Psoas muscle (tissue), 8 donors: ENCODE results near the gene GSTA3. TPM values are rescaled to one million over a fixed set of nuclear protein-coding genes. Genes with fewer than 3 reads are reported as not detected.
"Not testable (repeated sequence)": the region's sequence is repeated elsewhere in the genome, so short reads cannot be mapped to it uniquely, and the experiment has no call there.

Experiments used
- ATAC-seq, 4 donors: fragments of 200-7000 bp; cut with Tn5 transposase; one replicate each; pipeline ENCODE4 v1.9.1; 2020; ENCODE audit warnings: moderate library complexity in 3 of 4, mild to moderate bottlenecking in 2 of 4
- DNase-seq, 2 donors: peaks; one replicate each; pipeline ENCODE4 v3.0.0-alpha.2; 2020
- H3K27ac ChIP-seq: fragments of 200-600 bp; one replicate; pipeline ENCODE4 v1.8.0; 2022
- H3K27me3 ChIP-seq, 3 donors: fragments of 200-600 bp in 1 of 3; one replicate each; pipeline versions ENCODE4 v1.6.1 to v1.8.0; 2013 to 2022; ENCODE audit warnings: low read length in 2 of 3, mild to moderate bottlenecking in 2 of 3, moderate library complexity in 1 of 3; ENCODE audit not compliant: insufficient read depth in 3 of 3
- H3K36me3 ChIP-seq, 2 donors: fragments of 200-600 bp in 1 of 2; one replicate each; pipeline versions ENCODE4 v1.6.1 to v1.8.0; 2013 to 2022; ENCODE audit warnings: low read depth in 1 of 2, mild to moderate bottlenecking in 1 of 2, moderate library complexity in 1 of 2; ENCODE audit not compliant: insufficient read depth in 1 of 2
- H3K4me1 ChIP-seq: fragments of 200-600 bp; one replicate; pipeline ENCODE4 v1.8.0; 2022
- H3K4me3 ChIP-seq: fragments of 200-600 bp; one replicate; pipeline ENCODE4 v1.8.0; 2022; ENCODE audit warnings: mild to moderate bottlenecking
- H3K9me3 ChIP-seq: fragments of 200-600 bp; one replicate; pipeline ENCODE4 v1.8.0; 2022
- CTCF ChIP-seq: fragments of 200-600 bp; IDR thresholded peaks from one replicate; pipeline ENCODE4 v1.8.0; 2022; ENCODE audit warnings: antibody characterized with exemption
- WGBS, 3 donors: extraction: QIAGEN DNeasy Blood & Tissue Kit; methylation state at CpG; one replicate each; pipeline versions ENCODE4 v1.1.6 to v1.1.7; 2013; 5-methylcytosine and 5-hydroxymethylcytosine counted together
- intact Hi-C, 2 donors: fragments of 100-400 bp; cut with DNase I; formaldehyde crosslinking; loops; one replicate each; pipeline versions ENCODE4 v1.11.0 to v1.14.2; 2022
- polyA plus RNA-seq, 3 donors: library from polyadenylated mRNA; stranded (reverse); fragments of 200-250 nt; gene quantifications; one replicate each; pipeline ENCODE4 v1.2.3, GENCODE V29; 2013
- total RNA-seq, 4 donors: library from RNA; stranded (reverse); fragmentation: NEBNext Ultra II Directional in 2 of 4; extraction: Animal tissue kit (Norgen Biotek cat#: 25700) in 2 of 4; gene quantifications; one replicate each; pipeline versions ENCODE4 v1.2.1 to v1.2.4, GENCODE V29; 2021 to 2023
- donor health status: healthy with polysubstance abuse.
- donor health status: DM: no; HTN: no; CAD: no; lungs with moderate emphysema.
- donor health status: Bipolar disorder and iron deficiency.
- donor health status: healthy.
- donor health status: DM: yes; HTN: yes; CAD: no.
- donor health status: DM: no; HTN: no; CAD: no.
- donor health status: DM: no; HTN: no; CAD: no.
- donor health status: DM: yes; HTN: yes; CAD: no.

GSTA3 gene
- total and polyA plus RNA-seq, 7 donors: not detected

DNA sequence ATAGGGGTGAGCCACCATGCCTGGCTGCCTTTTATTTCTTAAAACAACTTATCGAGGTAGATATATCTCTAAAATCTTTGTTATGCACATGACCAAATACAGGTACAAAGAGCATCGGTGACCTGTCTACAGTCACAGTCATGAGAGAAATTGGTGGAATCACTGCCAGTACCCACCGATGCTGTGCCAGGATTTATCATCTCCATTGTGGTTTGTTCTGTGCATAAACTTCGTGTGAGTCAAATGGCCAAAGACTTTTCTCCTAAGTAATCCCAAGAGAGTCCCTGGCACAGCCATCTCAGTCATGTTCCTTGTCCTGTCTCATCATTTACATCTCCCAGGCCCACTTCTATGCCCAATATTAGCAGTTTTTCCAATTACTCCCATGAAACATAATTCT is 9.0 kb downstream of the GSTA3 start:
- no peak overlapping the region for H3K27ac ChIP-seq
- DNase-seq (no peak), ATAC-seq (no peak)
- no peaks in the 10 kb centered on the region for H3K27me3 ChIP-seq
- H3K9me3 ChIP-seq: no peaks in the 10 kb centered on the region
- no peak overlapping the region for H3K4me3 ChIP-seq
- TF ChIP-seq CTCF: no peak
- intact Hi-C loops: no loop called here
- no peaks in the 10 kb centered on the region for H3K4me1 ChIP-seq
- H3K36me3 ChIP-seq: no peaks in the 10 kb centered on the region
- 83 to 86% (median 86%) methylated on average over 4 of the region's 4 CpGs for WGBS, 3 donors

- H3K4me3 ChIP-seq, H3K9me3 ChIP-seq, intact Hi-C loops, DNase-seq, H3K4me1 ChIP-seq, H3K36me3 ChIP-seq, H3K27ac ChIP-seq, H3K27me3 ChIP-seq, ATAC-seq: not testable (repeated sequence)
- 49 to 63% (median 58%) methylated on average over 3 of the region's 3 CpGs for WGBS, 3 donors
These were observed 13.7 kb downstream of the GSTA3 start for GRCh38 chr6:52895790-52896189.

- Histone ChIP-seq H3K36me3 (no peaks in the 10 kb centered on the region), H3K4me1 (no peaks in the 10 kb centered on the region), H3K9me3 (no peaks in the 10 kb centered on the region), H3K4me3 (no peak overlapping the region), H3K27me3 (no peaks in the 10 kb centered on the region), H3K27ac (no peak overlapping the region)
- ATAC-seq (no peak), DNase-seq (no peak)
- WGBS, 3 donors: 84 to 91% (median 85%) methylated on average over 2 of the region's 2 CpGs
- intact Hi-C loops: no loop called here
- TF ChIP-seq CTCF: no peak
These were observed 15.2 kb downstream of the GSTA3 start for GRCh38 chr6:52894285-52894684.

GRCh38 chr6:52893803-52894202 is 15.7 kb downstream of the GSTA3 start:
- no peaks in the 10 kb centered on the region for H3K27me3 ChIP-seq
- WGBS, 3 donors: 56 to 59% (median 56%) methylated on average over 2 of the region's 2 CpGs
- ATAC-seq (no peak), DNase-seq (no peak)
- H3K4me3 ChIP-seq: no peak overlapping the region
- no peaks in the 10 kb centered on the region for H3K36me3 ChIP-seq
- H3K4me1 ChIP-seq: no peaks in the 10 kb centered on the region
- TF ChIP-seq CTCF: no peak
- no peaks in the 10 kb centered on the region for H3K9me3 ChIP-seq
- intact Hi-C loops: no loop called here
- H3K27ac ChIP-seq: no peak overlapping the region

DNA sequence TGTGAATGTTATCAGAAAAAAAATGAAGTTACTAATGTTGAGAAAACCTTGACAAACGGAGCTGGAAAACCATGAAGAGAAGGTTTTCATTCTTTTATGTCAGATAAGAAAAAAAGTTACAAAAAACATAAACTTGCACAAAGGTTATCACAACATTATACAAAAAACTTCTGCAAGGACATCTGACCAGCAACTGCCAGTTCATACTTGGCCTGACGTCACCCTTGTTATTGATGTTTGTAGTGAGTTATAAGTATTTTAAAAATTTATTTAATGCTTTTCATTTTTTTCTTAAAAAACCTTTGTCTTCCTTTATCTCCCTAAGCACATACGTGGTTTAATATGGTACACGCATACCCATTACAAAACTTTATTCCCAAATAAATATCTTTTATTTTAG is 16.3 kb downstream of the GSTA3 start:
- WGBS, 3 donors: 70 to 74% (median 73%) methylated on average over 4 of the region's 4 CpGs
- Histone ChIP-seq H3K27ac (no peak overlapping the region), H3K27me3 (no peaks in the 10 kb centered on the region), H3K4me1 (no peaks in the 10 kb centered on the region), H3K9me3 (no peaks in the 10 kb centered on the region), H3K4me3 (no peak overlapping the region), H3K36me3 (no peaks in the 10 kb centered on the region)
- TF ChIP-seq CTCF: no peak
- DNase-seq (no peak), ATAC-seq (no peak)
- intact Hi-C loops: no loop called here
